ENCODE data around the gene CYP8B1.
"Not testable (repeated sequence)": the region's sequence is repeated elsewhere in the genome, so short reads cannot be mapped to it uniquely, and the experiment has no call there.

Gene CYP8B1

GRCh38 chr3:42887084-42887483 is 11.4 kb upstream of the CYP8B1 start:
- H3K4me3 ChIP-seq (ENCODE audit: low read depth, low read length): no peak overlapping the region
- TF ChIP-seq CTCF (IDR thresholded peaks at IDR 0.05; ENCODE audit: low read depth, low read length, missing control alignments): no peak
- DNase-seq (ENCODE audit: low read depth): no peak
- in situ Hi-C loops (cut with HindIII; ENCODE audit: low sequenced_read_pairs): no loop called here

GRCh38 chr3:42886294-42886822 is 10.7 kb upstream of the CYP8B1 start:
- DNase-seq (ENCODE audit: low read depth): no peak
- in situ Hi-C loops (cut with HindIII; ENCODE audit: low sequenced_read_pairs): no loop called here
- no peak for TF ChIP-seq CTCF (IDR thresholded peaks at IDR 0.05; ENCODE audit: low read depth, low read length, missing control alignments)
- H3K4me3 ChIP-seq (ENCODE audit: low read depth, low read length): no peak overlapping the region

GRCh38 chr3:42884324-42884723 is 8.6 kb upstream of the CYP8B1 start:
- TF ChIP-seq CTCF (IDR thresholded peaks at IDR 0.05; ENCODE audit: low read depth, low read length, missing control alignments): no peak
- H3K4me3 ChIP-seq (ENCODE audit: low read depth, low read length): no peak overlapping the region
- no peak for DNase-seq (ENCODE audit: low read depth)
- in situ Hi-C loops (cut with HindIII; ENCODE audit: low sequenced_read_pairs): no loop called here

- in situ Hi-C loops (cut with HindIII; ENCODE audit: low sequenced_read_pairs); DNase-seq (ENCODE audit: low read depth); H3K4me3 ChIP-seq (ENCODE audit: low read depth, low read length): not testable (repeated sequence)
These were observed 7.7 kb upstream of the CYP8B1 start for GRCh38 chr3:42883251-42883930.

GRCh38 chr3:42880601-42881451 is 5.1 kb upstream of the CYP8B1 start:
- in situ Hi-C loops (cut with HindIII; ENCODE audit: low sequenced_read_pairs): no loop called here
- TF ChIP-seq CTCF (IDR thresholded peaks at IDR 0.05; ENCODE audit: low read depth, low read length, missing control alignments): peak; percentile 69
- DNase-seq (ENCODE audit: low read depth): peak; percentile 13
- peak overlapping the region; percentile 52 for H3K4me3 ChIP-seq (ENCODE audit: low read depth, low read length)

GRCh38 chr3:42880183-42880582 is 4.5 kb upstream of the CYP8B1 start:
- no peak for DNase-seq (ENCODE audit: low read depth)
- TF ChIP-seq CTCF (IDR thresholded peaks at IDR 0.05; ENCODE audit: low read depth, low read length, missing control alignments): no peak
- H3K4me3 ChIP-seq (ENCODE audit: low read depth, low read length): no peak overlapping the region
- in situ Hi-C loops (cut with HindIII; ENCODE audit: low sequenced_read_pairs): no loop called here

- TF ChIP-seq CTCF (IDR thresholded peaks at IDR 0.05; ENCODE audit: low read depth, low read length, missing control alignments): no peak
- in situ Hi-C loops (cut with HindIII; ENCODE audit: low sequenced_read_pairs): no loop called here
- H3K4me3 ChIP-seq (ENCODE audit: low read depth, low read length): no peak overlapping the region
- no peak for DNase-seq (ENCODE audit: low read depth)
These were observed 2.2 kb upstream of the CYP8B1 start for GRCh38 chr3:42877881-42878280.

All from astrocyte of the cerebellum (primary cell).